HFF-Myc (cell line): ENCODE data around the gene TOR3A.
"Not testable (repeated sequence)": the region's sequence is repeated elsewhere in the genome, so short reads cannot be mapped to it uniquely, and the experiment has no call there.

Experiments used
- DNase-seq: peaks from one replicate; pipeline ENCODE4 v3.0.0-alpha.2; 2011; ENCODE audit warnings: low read depth; ENCODE audit errors: extremely low read depth
- H3K4me3 ChIP-seq: replicated peaks from 2 replicates; pipeline ENCODE4 v1.5.1; 2011; ENCODE audit warnings: low read depth, mild to moderate bottlenecking, control low read depth, low read length
- CTCF ChIP-seq: IDR thresholded peaks from 2 replicates; pipeline ENCODE4 v1.5.1; 2012; ENCODE audit warnings: mild to moderate bottlenecking, low read depth, low read length, control low read depth; ENCODE audit errors: missing control alignments

Gene TOR3A

GRCh38 chr1:179081687-179082332 lies at the start of gene TOR3A:
TOR3A (plus strand) TSS chr1:179082070; CDS start chr1:179082129, 59 bp downstream.
- no peak for TF ChIP-seq CTCF
- H3K4me3 ChIP-seq: peak within 1 kb of the TSS; percentile 89
- DNase-seq: peak; percentile 64

- no peak for DNase-seq
- TF ChIP-seq CTCF: no peak
- no peak overlapping the region for H3K4me3 ChIP-seq
Observed at GRCh38 chr1:179034720-179035119, 47.1 kb upstream of the TOR3A start.

GRCh38 chr1:179036844-179037465 lies 44.9 kb upstream of the TOR3A start:
- no peak overlapping the region for H3K4me3 ChIP-seq
- no peak for DNase-seq
- no peak for TF ChIP-seq CTCF

GRCh38 chr1:179038528-179039281 lies 43.2 kb upstream of the TOR3A start:
- TF ChIP-seq CTCF: no peak
- no peak for DNase-seq
- H3K4me3 ChIP-seq: no peak overlapping the region

- H3K4me3 ChIP-seq, DNase-seq: not testable (repeated sequence)
Observed at GRCh38 chr1:179039502-179040174, 42.2 kb upstream of the TOR3A start.

- not testable (repeated sequence) for DNase-seq, H3K4me3 ChIP-seq
Observed at GRCh38 chr1:179040175-179040551, 41.7 kb upstream of the TOR3A start.

GRCh38 chr1:179042087-179042486 lies 39.8 kb upstream of the TOR3A start:
- no peak for DNase-seq
- TF ChIP-seq CTCF: no peak
- no peak overlapping the region for H3K4me3 ChIP-seq
